ENCODE data around the gene SCPEP1. TPM values are rescaled to one million over a fixed set of nuclear protein-coding genes. Genes with fewer than 3 reads are reported as not detected.

Gene SCPEP1
- total RNA-seq (10 to 100 TPM; 34.8 to 49.1 TPM), polyA plus RNA-seq (ENCODE audit: insufficient read length in 2 of 2) (10 to 100 TPM; 38.9 to 49.5 TPM)
- long read RNA-seq, donor 1, transcript SCPEP1-201 (13 exons, 1,942 nt): major isoform, 9 of 19 reads
- long read RNA-seq, donor 1, partial matches to known transcripts: 9 of 19 reads
- long read RNA-seq, donor 1, other reads (novel, unspliced or antisense): 0 of 19 reads
- long read RNA-seq, donor 2, partial matches to known transcripts: 0 of 2 reads
- long read RNA-seq, donor 2, other reads (novel, unspliced or antisense): 0 of 2 reads
- long read RNA-seq, donor 3, partial matches to known transcripts: 0 of 4 reads
- long read RNA-seq, donor 3, other reads (novel, unspliced or antisense): 0 of 4 reads
- long read RNA-seq, donor 4, transcript SCPEP1-201 (13 exons, 1,942 nt): major isoform, 8 of 32 reads
- long read RNA-seq, donor 4, partial matches to known transcripts: 23 of 32 reads
- long read RNA-seq, donor 4, other reads (novel, unspliced or antisense): 0 of 32 reads

- H3K9me3 ChIP-seq (ENCODE audit: control insufficient read depth, insufficient read depth, low read length): no peaks in the 10 kb centered on the region
- H3K27ac ChIP-seq (ENCODE audit: low read depth, low read length): no peak within 1 kb of the TSS
- peak in 5 of 6 donors; percentile 49 to 92 (median 71) for DNase-seq (ENCODE audit: low read depth in 4 of 6, low spot score in 6 of 6)
- peak within 1 kb of the TSS; percentile 59 for H3K4me3 ChIP-seq (ENCODE audit: low read depth, low read length)
- peaks cover 3% of the 10 kb centered on the region for H3K4me1 ChIP-seq (ENCODE audit: control insufficient read depth, insufficient read depth, low read length)
- H3K36me3 ChIP-seq (ENCODE audit: control insufficient read depth, insufficient read depth, low read length): peaks cover 6% of the 10 kb centered on the region
- WGBS (ENCODE audit: insufficient coverage): 0% methylated on average over 34 of the region's 42 CpGs
- no peaks in the 10 kb centered on the region for H3K27me3 ChIP-seq (ENCODE audit: control insufficient read depth, insufficient read depth, low read length)
These were observed at the start of gene SCPEP1 for GRCh38 chr17:56977673-56978395. TSS of gene SCPEP1 (plus strand) at chr17:56978131. CDS start at chr17:56978160, 29 bp downstream.

- H3K9me3 ChIP-seq (ENCODE audit: control insufficient read depth, insufficient read depth, low read length): peaks cover 5% of the 10 kb centered on the region
- no peaks in the 10 kb centered on the region for H3K27me3 ChIP-seq (ENCODE audit: control insufficient read depth, insufficient read depth, low read length)
- no peak for DNase-seq (ENCODE audit: low read depth in 4 of 6, low spot score in 6 of 6)
- H3K4me3 ChIP-seq (ENCODE audit: low read depth, low read length): no peak overlapping the region
- no peak overlapping the region for H3K27ac ChIP-seq (ENCODE audit: low read depth, low read length)
- H3K36me3 ChIP-seq (ENCODE audit: control insufficient read depth, insufficient read depth, low read length): peaks cover 5% of the 10 kb centered on the region
- H3K4me1 ChIP-seq (ENCODE audit: control insufficient read depth, insufficient read depth, low read length): no peaks in the 10 kb centered on the region
- WGBS (ENCODE audit: insufficient coverage): 100% methylated on average over 1 of the region's 2 CpGs
These were observed 49.3 kb upstream of the SCPEP1 start for GRCh38 chr17:56928586-56928985.

- no peak overlapping the region for H3K27ac ChIP-seq (ENCODE audit: low read depth, low read length)
- H3K9me3 ChIP-seq (ENCODE audit: control insufficient read depth, insufficient read depth, low read length): peaks cover 5% of the 10 kb centered on the region
- H3K27me3 ChIP-seq (ENCODE audit: control insufficient read depth, insufficient read depth, low read length): no peaks in the 10 kb centered on the region
- peaks cover 6% of the 10 kb centered on the region for H3K36me3 ChIP-seq (ENCODE audit: control insufficient read depth, insufficient read depth, low read length)
- no peak for DNase-seq (ENCODE audit: low read depth in 4 of 6, low spot score in 6 of 6)
- no peak overlapping the region for H3K4me3 ChIP-seq (ENCODE audit: low read depth, low read length)
- H3K4me1 ChIP-seq (ENCODE audit: control insufficient read depth, insufficient read depth, low read length): no peaks in the 10 kb centered on the region
These were observed 48.5 kb upstream of the SCPEP1 start for GRCh38 chr17:56929362-56929969.

- H3K4me3 ChIP-seq (ENCODE audit: low read depth, low read length): no peak overlapping the region
- no peak overlapping the region for H3K27ac ChIP-seq (ENCODE audit: low read depth, low read length)
- WGBS (ENCODE audit: insufficient coverage): no CpG with 5 or more reads among the region's 2 CpGs
- H3K4me1 ChIP-seq (ENCODE audit: control insufficient read depth, insufficient read depth, low read length): no peaks in the 10 kb centered on the region
- H3K27me3 ChIP-seq (ENCODE audit: control insufficient read depth, insufficient read depth, low read length): no peaks in the 10 kb centered on the region
- no peak for DNase-seq (ENCODE audit: low read depth in 4 of 6, low spot score in 6 of 6)
- peaks cover 5% of the 10 kb centered on the region for H3K9me3 ChIP-seq (ENCODE audit: control insufficient read depth, insufficient read depth, low read length)
- H3K36me3 ChIP-seq (ENCODE audit: control insufficient read depth, insufficient read depth, low read length): peaks cover 7% of the 10 kb centered on the region
These were observed 47.1 kb upstream of the SCPEP1 start for GRCh38 chr17:56930739-56931337.

- no peak for DNase-seq (ENCODE audit: low read depth in 4 of 6, low spot score in 6 of 6)
- H3K36me3 ChIP-seq (ENCODE audit: control insufficient read depth, insufficient read depth, low read length): peaks cover 17% of the 10 kb centered on the region
- H3K4me3 ChIP-seq (ENCODE audit: low read depth, low read length): no peak overlapping the region
- peaks cover 5% of the 10 kb centered on the region for H3K9me3 ChIP-seq (ENCODE audit: control insufficient read depth, insufficient read depth, low read length)
- H3K27me3 ChIP-seq (ENCODE audit: control insufficient read depth, insufficient read depth, low read length): no peaks in the 10 kb centered on the region
- WGBS (ENCODE audit: insufficient coverage): 100% methylated on average over 3 of the region's 8 CpGs
- no peak overlapping the region for H3K27ac ChIP-seq (ENCODE audit: low read depth, low read length)
- no peaks in the 10 kb centered on the region for H3K4me1 ChIP-seq (ENCODE audit: control insufficient read depth, insufficient read depth, low read length)
These were observed 44.7 kb upstream of the SCPEP1 start for GRCh38 chr17:56933151-56933745.

GRCh38 chr17:56933868-56934267 is 44.1 kb upstream of the SCPEP1 start:
- DNase-seq (ENCODE audit: low read depth in 4 of 6, low spot score in 6 of 6): no peak
- Histone ChIP-seq H3K9me3 (ENCODE audit: control insufficient read depth, insufficient read depth, low read length) (peaks cover 5% of the 10 kb centered on the region), H3K4me1 (ENCODE audit: control insufficient read depth, insufficient read depth, low read length) (no peaks in the 10 kb centered on the region), H3K27me3 (ENCODE audit: control insufficient read depth, insufficient read depth, low read length) (no peaks in the 10 kb centered on the region), H3K36me3 (ENCODE audit: control insufficient read depth, insufficient read depth, low read length) (peaks cover 17% of the 10 kb centered on the region), H3K27ac (ENCODE audit: low read depth, low read length) (no peak overlapping the region), H3K4me3 (ENCODE audit: low read depth, low read length) (no peak overlapping the region)
- WGBS (ENCODE audit: insufficient coverage): no CpG with 5 or more reads among the region's 1 CpG

- DNase-seq (ENCODE audit: low read depth in 4 of 6, low spot score in 6 of 6): no peak
- no peak overlapping the region for H3K4me3 ChIP-seq (ENCODE audit: low read depth, low read length)
- no peaks in the 10 kb centered on the region for H3K27me3 ChIP-seq (ENCODE audit: control insufficient read depth, insufficient read depth, low read length)
- H3K27ac ChIP-seq (ENCODE audit: low read depth, low read length): no peak overlapping the region
- H3K9me3 ChIP-seq (ENCODE audit: control insufficient read depth, insufficient read depth, low read length): peaks cover 3% of the 10 kb centered on the region
- WGBS (ENCODE audit: insufficient coverage): no CpG with 5 or more reads among the region's 4 CpGs
- H3K4me1 ChIP-seq (ENCODE audit: control insufficient read depth, insufficient read depth, low read length): no peaks in the 10 kb centered on the region
- peaks cover 19% of the 10 kb centered on the region for H3K36me3 ChIP-seq (ENCODE audit: control insufficient read depth, insufficient read depth, low read length)
These were observed 43.7 kb upstream of the SCPEP1 start for GRCh38 chr17:56934280-56934679.

- no peak for DNase-seq (ENCODE audit: low read depth in 4 of 6, low spot score in 6 of 6)
- Histone ChIP-seq H3K27ac (ENCODE audit: low read depth, low read length) (no peak overlapping the region), H3K36me3 (ENCODE audit: control insufficient read depth, insufficient read depth, low read length) (peaks cover 29% of the 10 kb centered on the region), H3K9me3 (ENCODE audit: control insufficient read depth, insufficient read depth, low read length) (no peaks in the 10 kb centered on the region), H3K27me3 (ENCODE audit: control insufficient read depth, insufficient read depth, low read length) (no peaks in the 10 kb centered on the region), H3K4me1 (ENCODE audit: control insufficient read depth, insufficient read depth, low read length) (no peaks in the 10 kb centered on the region), H3K4me3 (ENCODE audit: low read depth, low read length) (no peak overlapping the region)
- WGBS (ENCODE audit: insufficient coverage): 94% methylated on average over 2 of the region's 3 CpGs
These were observed 42.5 kb upstream of the SCPEP1 start for GRCh38 chr17:56935461-56935860.

- Histone ChIP-seq H3K27me3 (ENCODE audit: control insufficient read depth, insufficient read depth, low read length) (no peaks in the 10 kb centered on the region), H3K27ac (ENCODE audit: low read depth, low read length) (no peak overlapping the region), H3K36me3 (ENCODE audit: control insufficient read depth, insufficient read depth, low read length) (peaks cover 38% of the 10 kb centered on the region), H3K4me1 (ENCODE audit: control insufficient read depth, insufficient read depth, low read length) (no peaks in the 10 kb centered on the region), H3K9me3 (ENCODE audit: control insufficient read depth, insufficient read depth, low read length) (no peaks in the 10 kb centered on the region), H3K4me3 (ENCODE audit: low read depth, low read length) (no peak overlapping the region)
- DNase-seq (ENCODE audit: low read depth in 4 of 6, low spot score in 6 of 6): no peak
- 95% methylated on average over 4 of the region's 6 CpGs for whole genome bisulfite sequencing (ENCODE audit: insufficient coverage)
These were observed 41.1 kb upstream of the SCPEP1 start for GRCh38 chr17:56936697-56937322.
